Measurements from ENCODE around the gene CRELD2.
A peak's percentile ranks its signal among the peaks of the same experiment; 100 is the strongest.

CRELD2 gene

GRCh38 chr22:49967706-49968208 lies 49.3 kb downstream of the CRELD2 start:
- no peak for DNase-seq (ENCODE audit: low read depth, low spot score)

- no peak for DNase-seq (ENCODE audit: low read depth, low spot score)
Measured at GRCh38 chr22:49968313-49968830, 49.9 kb downstream of the CRELD2 start.

- no peak for DNase-seq (ENCODE audit: low read depth, low spot score)
Measured at GRCh38 chr22:49968831-49969661, 50.6 kb downstream of the CRELD2 start.

- DNase-seq (ENCODE audit: low read depth, low spot score), result no peak
Measured at GRCh38 chr22:49969751-49970527, 51.5 kb downstream of the CRELD2 start.

- DNase-seq (ENCODE audit: low read depth, low spot score), result peak; percentile 70
Measured at GRCh38 chr22:49970528-49971231, 52.2 kb downstream of the CRELD2 start.

GRCh38 chr22:49971232-49972162 lies 53.1 kb downstream of the CRELD2 start:
- no peak for DNase-seq (ENCODE audit: low read depth, low spot score)

GRCh38 chr22:49972163-49973017 lies 54.0 kb downstream of the CRELD2 start:
- no peak for DNase-seq (ENCODE audit: low read depth, low spot score)

- no peak for DNase-seq (ENCODE audit: low read depth, low spot score)
Measured at GRCh38 chr22:49973018-49973961, 54.9 kb downstream of the CRELD2 start.

- no peak for DNase-seq (ENCODE audit: low read depth, low spot score)
Measured at GRCh38 chr22:49975543-49976389, 57.3 kb downstream of the CRELD2 start.

GRCh38 chr22:49976439-49977175 lies 58.2 kb downstream of the CRELD2 start:
- no peak for DNase-seq (ENCODE audit: low read depth, low spot score)
